H1 (cell line): ENCODE measurements around the gene CELF1. TPM values are rescaled to one million over a fixed set of nuclear protein-coding genes. Genes with fewer than 3 reads are reported as not detected.

ENCODE experiments used
- CTCF ChIA-PET: fragments of 300-600 bp; sonication (Branson Sonifier 250); formaldehyde crosslinking; loops from one replicate; lab custom pipeline; 2021; ENCODE audit not compliant: partially characterized antibody; lab: Charles Lee
- POLR2A ChIA-PET: fragments of 300-600 bp; sonication (Branson Sonifier 250); formaldehyde crosslinking; loops from one replicate; lab custom pipeline; 2021; ENCODE audit warnings: inconsistent platforms; ENCODE audit not compliant: partially characterized antibody; lab: Charles Lee
- DNase-seq, 2 experiments: peaks; one replicate each; pipeline versions ENCODE4 v3.0.0 to v3.0.0-alpha.2; 2010 to 2022; ENCODE audit warnings: low spot score in 2 of 2, low read depth in 1 of 2, mixed read lengths in 1 of 2
- FAIRE-seq: peaks from 2 replicates; lab custom pipeline; 2011; peaks lifted over from hg19 to GRCh38; lab: Jason Lieb, UNC
- H2AFZ ChIP-seq: 2 replicates; pipeline ENCODE4 v1.8.1; 2012; ENCODE audit warnings: low read length, inconsistent platforms
- H2AK5ac ChIP-seq: 2 replicates; pipeline ENCODE4 v1.6.1; 2013; ENCODE audit warnings: low read depth, low read length
- H2BK120ac ChIP-seq: replicated peaks from 2 replicates; pipeline ENCODE3; 2013; ENCODE audit warnings: low read depth, low read length, inconsistent platforms
- H2BK12ac ChIP-seq: 2 replicates; pipeline ENCODE4 v1.6.1; 2013; ENCODE audit warnings: low read depth, low read length
- H2BK15ac ChIP-seq: 2 replicates; pipeline ENCODE4 v1.6.1; 2013; ENCODE audit warnings: low read length
- H2BK20ac ChIP-seq: 2 replicates; pipeline ENCODE4 v1.6.1; 2013; ENCODE audit warnings: low read length
- H2BK5ac ChIP-seq: 2 replicates; pipeline ENCODE4 v1.6.1; 2013; ENCODE audit warnings: low read depth, low read length
- H3K14ac ChIP-seq: 2 replicates; pipeline ENCODE4 v1.6.1; 2013; ENCODE audit warnings: inconsistent platforms; ENCODE audit not compliant: insufficient read length
- H3K18ac ChIP-seq: 2 replicates; pipeline ENCODE4 v1.6.1; 2013; ENCODE audit warnings: low read length; ENCODE audit errors: extremely low read depth
- H3K23ac ChIP-seq: 2 replicates; pipeline ENCODE4 v1.6.1; 2013; ENCODE audit warnings: inconsistent platforms; ENCODE audit not compliant: insufficient read length
- H3K23me2 ChIP-seq: 2 replicates; pipeline ENCODE4 v1.6.1; 2013; ENCODE audit warnings: low read depth, low read length
- H3K27ac ChIP-seq: 2 replicates; pipeline ENCODE4 v1.6.1; 2011; ENCODE audit warnings: low read depth, low read length, inconsistent platforms
- H3K27me3 ChIP-seq, 4 experiments: replicated peaks in 1 of 4; 1 replicate in 1 of 4; 2 replicates in 3 of 4; pipeline versions ENCODE4 v1.6.1 to v1.8.1; 2011 to 2013; ENCODE audit warnings: low read length in 3 of 4, mild to moderate bottlenecking in 3 of 4, inconsistent platforms in 2 of 4, mixed read lengths in 2 of 4, moderate library complexity in 1 of 4; ENCODE audit not compliant: control insufficient read depth in 3 of 4, insufficient read depth in 3 of 4; ENCODE audit errors: extremely low read depth in 1 of 4
- H3K36me3 ChIP-seq, 4 experiments: 2 replicates each; pipeline versions ENCODE4 v1.6.1 to v1.8.1; 2011 to 2013; ENCODE audit warnings: mild to moderate bottlenecking in 4 of 4, low read length in 3 of 4, moderate library complexity in 2 of 4, control low read depth in 1 of 4, inconsistent platforms in 1 of 4; ENCODE audit not compliant: insufficient read depth in 4 of 4, control insufficient read depth in 2 of 4
- H3K4ac ChIP-seq: replicated peaks from 2 replicates; pipeline ENCODE3; 2013; ENCODE audit warnings: low read length, low read depth, mixed read lengths, inconsistent platforms; ENCODE audit not compliant: insufficient read length
- H3K4me1 ChIP-seq, 4 experiments: replicated peaks in 1 of 4; 1 replicate in 1 of 4; 2 replicates in 3 of 4; pipeline versions ENCODE4 v1.6.1 to v1.8.1; 2011 to 2013; ENCODE audit warnings: low read length in 3 of 4, inconsistent platforms in 2 of 4, mixed read lengths in 1 of 4; ENCODE audit not compliant: insufficient read depth in 4 of 4, control insufficient read depth in 3 of 4
- H3K4me2 ChIP-seq, 2 experiments: 2 replicates each; pipeline versions ENCODE4 v1.6.1 to v1.8.1; 2011 to 2013; ENCODE audit warnings: low read depth in 2 of 2, low read length in 2 of 2, control low read depth in 1 of 2, inconsistent platforms in 1 of 2, mild to moderate bottlenecking in 1 of 2; ENCODE audit not compliant: insufficient read depth in 1 of 2
- H3K4me3 ChIP-seq, 4 experiments: fragments of 200-600, 300-600 bp in 1 of 4; sonication (generic), shearing (Covaris generic), sonication (Bioruptor Twin) in 1 of 4; 2 replicates each; pipeline versions ENCODE4 v1.5.1 to v1.8.1; 2011 to 2016; ENCODE audit warnings: low read length in 4 of 4, low read depth in 3 of 4, control low read depth in 2 of 4, inconsistent platforms in 2 of 4, mild to moderate bottlenecking in 2 of 4, mixed read lengths in 1 of 4, moderate library complexity in 1 of 4; ENCODE audit not compliant: insufficient read depth in 2 of 4; ENCODE audit errors: extremely low read depth in 1 of 4
- H3K56ac ChIP-seq: replicated peaks from 2 replicates; pipeline ENCODE3; 2013; ENCODE audit warnings: low read depth, mild to moderate bottlenecking, mixed read lengths, low read length, inconsistent platforms; ENCODE audit not compliant: insufficient read length
- H3K79me1 ChIP-seq: 2 replicates; pipeline ENCODE4 v1.6.1; 2013; ENCODE audit warnings: low read depth, low read length, control low read depth
- H3K79me2 ChIP-seq, 2 experiments: 2 replicates each; pipeline versions ENCODE4 v1.6.1 to v1.8.1; 2012 to 2013; ENCODE audit warnings: low read length in 2 of 2, mild to moderate bottlenecking in 2 of 2, inconsistent platforms in 1 of 2; ENCODE audit not compliant: insufficient read depth in 2 of 2, control insufficient read depth in 1 of 2
- H3K9ac ChIP-seq, 4 experiments: replicated peaks in 1 of 4; 1 replicate in 1 of 4; 2 replicates in 3 of 4; pipeline versions ENCODE4 v1.6.1 to v1.8.1; 2011 to 2013; ENCODE audit warnings: low read depth in 3 of 4, low read length in 3 of 4, control low read depth in 2 of 4, mild to moderate bottlenecking in 2 of 4, moderate library complexity in 2 of 4, inconsistent platforms in 1 of 4; ENCODE audit errors: extremely low read depth in 1 of 4
- H3K9me3 ChIP-seq, 2 experiments: 2 replicates each; pipeline versions ENCODE4 v1.6.1 to v1.8.1; 2012 to 2013; ENCODE audit warnings: mild to moderate bottlenecking in 2 of 2, moderate library complexity in 2 of 2, control low read depth in 1 of 2, inconsistent platforms in 1 of 2, low read depth in 1 of 2, low read length in 1 of 2, mixed read lengths in 1 of 2; ENCODE audit not compliant: insufficient read depth in 2 of 2
- H4K20me1 ChIP-seq, 2 experiments: replicated peaks in 1 of 2; 2 replicates each; pipeline versions ENCODE3 to v1.8.1; 2011 to 2013; ENCODE audit warnings: inconsistent platforms in 2 of 2, low read length in 2 of 2, mild to moderate bottlenecking in 1 of 2; ENCODE audit not compliant: insufficient read depth in 2 of 2, control insufficient read depth in 1 of 2
- H4K5ac ChIP-seq: 2 replicates; pipeline ENCODE4 v1.6.1; 2013; ENCODE audit warnings: low read length, low read depth, mixed read lengths, inconsistent platforms; ENCODE audit not compliant: insufficient read length
- H4K8ac ChIP-seq: 2 replicates; pipeline ENCODE4 v1.8.0; 2013; ENCODE audit warnings: mild to moderate bottlenecking, moderate library complexity, low read length, inconsistent platforms; ENCODE audit not compliant: insufficient read depth; ENCODE audit errors: extremely low read depth
- H4K91ac ChIP-seq: replicated peaks from 2 replicates; pipeline ENCODE3; 2013; ENCODE audit warnings: low read length, mixed read lengths, inconsistent platforms; ENCODE audit not compliant: insufficient read length
- CHD1 ChIP-seq: IDR thresholded peaks from 2 replicates; pipeline ENCODE4 v1.6.1; 2012; ENCODE audit warnings: low read depth, low read length, improper control_type of control experiment
- KDM1A ChIP-seq: fragments of 200-600, 300-600 bp; sonication (generic); IDR thresholded peaks from 2 replicates; pipeline ENCODE4 v1.7.1; 2016; ENCODE audit warnings: mild to moderate bottlenecking, low read length, borderline replicate concordance
- SIN3A ChIP-seq, 2 experiments: IDR thresholded peaks in 1 of 2; conservative IDR thresholded peaks in 1 of 2; 2 replicates each; pipeline ENCODE4 v1.6.1; 2011 to 2012; ENCODE audit warnings: low read length in 2 of 2, improper control_type of control experiment in 1 of 2, low read depth in 1 of 2, mild to moderate bottlenecking in 1 of 2
- SIX5 ChIP-seq: IDR thresholded peaks from 2 replicates; pipeline ENCODE4 v1.6.1; 2011; ENCODE audit warnings: mild to moderate bottlenecking, low read depth, low read length
- WGBS, 2 experiments: shearing (Covaris generic) in 1 of 2; methylation state at CpG; one replicate each; pipeline versions ENCODE4 v1.1.6 to v1.1.7; 2013 to 2015; ENCODE audit warnings: low lambda C conversion rate in 2 of 2, mixed read lengths in 2 of 2, inconsistent platforms in 1 of 2, low coverage in 1 of 2, missing lambda C conversion rate in 1 of 2; ENCODE audit not compliant: insufficient replicate concordance in 2 of 2, insufficient coverage in 1 of 2, insufficient read length in 1 of 2; ENCODE audit errors: extremely low coverage in 1 of 2, missing lambda C conversion rate in 1 of 2; 5-methylcytosine and 5-hydroxymethylcytosine counted together
- polyA plus RNA-seq, 7 experiments: library from polyadenylated mRNA; depleted of rRNA in 3 of 7; stranded (reverse) in 5 of 7; unstranded in 2 of 7; fragments of >200 nt in 5 of 7; fragments of 200-250 nt in 2 of 7; gene quantifications; 1 replicate in 5 of 7; 2 replicates in 1 of 7; 4 replicates in 1 of 7; pipeline versions ENCODE4 v1.2.1 to v1.2.3, GENCODE V29; 2011 to 2013; ENCODE audit warnings: missing spikeins in 2 of 7, mixed read lengths in 2 of 7
- total RNA-seq: library from RNA; stranded (reverse); fragmentation: NEBNext Ultra II Directional; extraction: Animal tissue kit (Norgen Biotek cat#: 25700); gene quantifications from 2 replicates; pipeline ENCODE4 v1.2.1, GENCODE V29; 2021
- TF ChIP-seq, protein P1 (sequence below): IDR thresholded peaks from 2 replicates; pipeline ENCODE4 v1.6.1; 2012; ENCODE audit warnings: low read length, inconsistent platforms

The CELF1 gene
- total and polyA plus RNA-seq, 2 of the 8 experiments (the other 6 are each of a cell fraction or from before 2014, with no cell fraction given): 131 to 197 TPM

DNA sequence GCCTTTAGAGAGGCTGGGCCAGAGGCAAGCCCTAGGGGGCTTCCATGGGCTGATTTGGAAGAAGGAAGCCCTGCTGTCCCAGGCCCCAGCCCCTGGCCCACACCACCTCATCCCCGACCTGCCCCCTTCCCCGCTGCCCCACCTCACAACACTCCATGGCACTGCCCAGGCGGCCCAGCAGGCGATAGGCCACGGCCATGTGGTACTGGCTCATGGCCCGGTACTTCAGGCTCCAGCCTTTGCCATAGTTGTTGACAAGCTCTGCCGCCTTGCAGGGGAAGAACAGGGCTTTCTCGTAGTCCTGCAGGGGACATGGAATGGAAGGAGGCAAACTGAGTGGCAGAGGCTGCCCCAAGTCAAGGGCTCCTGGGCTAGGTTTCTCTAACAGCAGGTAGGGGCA, 110.4 kb downstream of the CELF1 start:
- Histone ChIP-seq H3K18ac (no peak overlapping the region), H4K5ac (no peak overlapping the region), H2BK20ac (no peak overlapping the region), H3K4me1 (no peaks in the 10 kb centered on the region), H3K4ac (no peak overlapping the region), H3K23ac (no peak overlapping the region), H3K27me3 (no peaks in the 10 kb centered on the region), H3K36me3 (no peaks in the 10 kb centered on the region), H3K9ac (no peak overlapping the region), H3K79me2 (no peaks in the 10 kb centered on the region), H3K23me2 (no peaks in the 10 kb centered on the region), H3K27ac (no peak overlapping the region), H3K4me2 (no peak overlapping the region), H2AK5ac (no peak overlapping the region), H3K56ac (no peak overlapping the region), H4K20me1 (no peaks in the 10 kb centered on the region), H3K4me3 (no peak overlapping the region), H2BK12ac (no peak overlapping the region), H3K79me1 (no peaks in the 10 kb centered on the region), H3K9me3 (no peaks in the 10 kb centered on the region), H2BK15ac (no peak overlapping the region), H3K14ac (no peak overlapping the region), H4K8ac (no peak overlapping the region), H2BK120ac (no peak overlapping the region), H2BK5ac (no peak overlapping the region), H2AFZ (no peak overlapping the region), H4K91ac (no peak overlapping the region)
- 93% methylated on average over 8 of the region's 8 CpGs; no CpG with 5 or more reads in 1 of the 2 experiments for WGBS, 2 experiments
- ChIA-PET CTCF (interaction anchor here (0.9 to 3.5 kb wide), 5 partner anchors 12 to 135 kb away, joined by 3 to 21 read pairs (median 5); no protein-coding TSS in a partner anchor), POLR2A (interaction anchor here (0.9 to 2.0 kb wide), 3 partner anchors 19 to 24 kb away, joined by 3 to 6 read pairs (median 4); no protein-coding TSS in a partner anchor)
- FAIRE-seq (no peak), DNase-seq (no peak)
- TF ChIP-seq SIX5 (no peak), CHD1 (no peak), KDM1A (no peak), SIN3A (conservative IDR thresholded peaks at IDR 0.05 in 1 of 2, IDR thresholded peaks at IDR 0.05 in 1 of 2; ENCODE audit: low read depth in 1 of 2, low read length in 2 of 2) (no peak)
- TF ChIP-seq, protein P1, sequence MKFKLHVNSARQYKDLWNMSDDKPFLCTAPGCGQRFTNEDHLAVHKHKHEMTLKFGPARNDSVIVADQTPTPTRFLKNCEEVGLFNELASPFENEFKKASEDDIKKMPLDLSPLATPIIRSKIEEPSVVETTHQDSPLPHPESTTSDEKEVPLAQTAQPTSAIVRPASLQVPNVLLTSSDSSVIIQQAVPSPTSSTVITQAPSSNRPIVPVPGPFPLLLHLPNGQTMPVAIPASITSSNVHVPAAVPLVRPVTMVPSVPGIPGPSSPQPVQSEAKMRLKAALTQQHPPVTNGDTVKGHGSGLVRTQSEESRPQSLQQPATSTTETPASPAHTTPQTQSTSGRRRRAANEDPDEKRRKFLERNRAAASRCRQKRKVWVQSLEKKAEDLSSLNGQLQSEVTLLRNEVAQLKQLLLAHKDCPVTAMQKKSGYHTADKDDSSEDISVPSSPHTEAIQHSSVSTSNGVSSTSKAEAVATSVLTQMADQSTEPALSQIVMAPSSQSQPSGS: no peak
